Keratinocyte (primary cell): ENCODE data around the gene UBE2N. TPM values are rescaled to one million over a fixed set of nuclear protein-coding genes. Genes with fewer than 3 reads are reported as not detected.

ENCODE experiments used
- DNase-seq: peaks from one replicate; pipeline ENCODE4 v3.0.0-alpha.2; 2011; ENCODE audit warnings: low read depth, missing footprints, low spot score
- FAIRE-seq: peaks from 2 replicates; lab custom pipeline; 2011; peaks lifted over from hg19 to GRCh38; lab: Jason Lieb, UNC
- H2AFZ ChIP-seq: 2 replicates; pipeline ENCODE4 v1.6.0; 2012; ENCODE audit warnings: low read length, control low read depth, inconsistent platforms; ENCODE audit not compliant: control insufficient read depth
- H3K27ac ChIP-seq: 2 replicates; pipeline ENCODE4 v1.5.1; 2011; ENCODE audit warnings: low read length; ENCODE audit not compliant: control insufficient read depth, insufficient read depth
- H3K27me3 ChIP-seq: 3 replicates; pipeline ENCODE4 v1.6.0; 2011; ENCODE audit warnings: low read length; ENCODE audit not compliant: control insufficient read depth, insufficient read depth; ENCODE audit errors: extremely low read depth
- H3K36me3 ChIP-seq, 2 experiments: 2 replicates in 1 of 2; 3 replicates in 1 of 2; pipeline ENCODE4 v1.5.1; 2011; ENCODE audit warnings: low read length in 2 of 2, mild to moderate bottlenecking in 1 of 2; ENCODE audit not compliant: control insufficient read depth in 2 of 2, insufficient read depth in 2 of 2; ENCODE audit errors: extremely low read depth in 1 of 2
- H3K4me1 ChIP-seq: 3 replicates; pipeline ENCODE4 v1.5.1; 2011; ENCODE audit warnings: low read length; ENCODE audit not compliant: control insufficient read depth, insufficient read depth; ENCODE audit errors: extremely low read depth
- H3K4me2 ChIP-seq: 3 replicates; pipeline ENCODE4 v1.6.0; 2011; ENCODE audit warnings: low read depth, low read length; ENCODE audit not compliant: control insufficient read depth, insufficient read depth; ENCODE audit errors: extremely low read depth
- H3K4me3 ChIP-seq, 3 experiments: fragments of 200-600 bp in 1 of 3; sonication (generic) in 1 of 3; 2 replicates in 2 of 3; 3 replicates in 1 of 3; pipeline ENCODE4 v1.5.1; 2011 to 2016; ENCODE audit warnings: low read length in 3 of 3, mild to moderate bottlenecking in 3 of 3, control low read depth in 2 of 3, inconsistent platforms in 1 of 3, low read depth in 1 of 3, mixed read lengths in 1 of 3, mixed run types in 1 of 3, moderate library complexity in 1 of 3; ENCODE audit not compliant: control insufficient read depth in 2 of 3, insufficient read depth in 2 of 3; ENCODE audit errors: extremely low read depth in 1 of 3
- H3K79me2 ChIP-seq: 2 replicates; pipeline ENCODE4 v1.6.0; 2012; ENCODE audit warnings: low read length; ENCODE audit not compliant: control insufficient read depth, insufficient read depth
- H3K9ac ChIP-seq: 3 replicates; pipeline ENCODE4 v1.6.0; 2011; ENCODE audit warnings: low read length; ENCODE audit not compliant: control insufficient read depth, insufficient read depth; ENCODE audit errors: extremely low read depth
- H3K9me1 ChIP-seq: 3 replicates; pipeline ENCODE4 v1.6.0; 2011; ENCODE audit warnings: low read length; ENCODE audit not compliant: control insufficient read depth, insufficient read depth; ENCODE audit errors: extremely low read depth
- H3K9me3 ChIP-seq: 2 replicates; pipeline ENCODE4 v1.5.1; 2012; ENCODE audit warnings: low read depth, low read length; ENCODE audit not compliant: control insufficient read depth
- H4K20me1 ChIP-seq: 3 replicates; pipeline ENCODE4 v1.6.0; 2011; ENCODE audit warnings: low read length; ENCODE audit not compliant: control insufficient read depth, insufficient read depth; ENCODE audit errors: extremely low read depth
- EZH2 ChIP-seq: IDR thresholded peaks from one replicate; pipeline ENCODE4 v1.6.1; 2012; ENCODE audit warnings: inconsistent platforms, mild to moderate bottlenecking, low read length, moderate library complexity
- dilution Hi-C: fragments of 300-500 bp; cut with MboI; formaldehyde crosslinking; loops from one replicate; pipeline ENCODE4 v1.7.0; 2020; ENCODE audit warnings: low sequenced_read_pairs; ENCODE audit not compliant: extremely low pct_ligation_motif_present
- polyA plus RNA-seq, 5 experiments: library from polyadenylated mRNA; depleted of rRNA in 3 of 5; stranded (reverse) in 3 of 5; stranded (forward) in 1 of 5; unstranded in 1 of 5; fragments of >200 nt; gene quantifications; 1 replicate in 1 of 5; 2 replicates in 3 of 5; 3 replicates in 1 of 5; pipeline versions ENCODE4 v1.2.1 to v1.2.3, GENCODE V29; 2011 to 2012; ENCODE audit warnings: missing spikeins in 2 of 5, low read depth in 1 of 5, low replicate concordance in 1 of 5
- TF ChIP-seq, protein P1 (sequence below), 3 experiments: IDR thresholded peaks in 1 of 3; conservative IDR thresholded peaks in 1 of 3; optimal IDR thresholded peaks in 1 of 3; 2 replicates in 2 of 3; 3 replicates in 1 of 3; pipeline versions ENCODE3 to v1.5.1; 2011; ENCODE audit warnings: low read length in 3 of 3, mild to moderate bottlenecking in 3 of 3, moderate library complexity in 2 of 3, control low read depth in 1 of 3, inconsistent platforms in 1 of 3; ENCODE audit not compliant: insufficient read depth in 2 of 3; ENCODE audit errors: extremely low read depth in 1 of 3

UBE2N gene
- polyA plus RNA-seq, 1 donor (not counting 4 experiments of a cell fraction or from before 2014, with no cell fraction given) = 218 TPM

- Histone ChIP-seq H3K4me1 (no peaks in the 10 kb centered on the region), H3K9me3 (no peaks in the 10 kb centered on the region), H3K4me3 (no peak overlapping the region), H3K79me2 (no peaks in the 10 kb centered on the region), H3K36me3 (no peaks in the 10 kb centered on the region), H3K27ac (no peak overlapping the region), H3K9ac (no peak overlapping the region), H3K27me3 (no peaks in the 10 kb centered on the region), H3K9me1 (no peaks in the 10 kb centered on the region), H2AFZ (no peak overlapping the region), H4K20me1 (no peaks in the 10 kb centered on the region), H3K4me2 (no peak overlapping the region)
- no peak for TF ChIP-seq EZH2
- TF ChIP-seq, protein P1, sequence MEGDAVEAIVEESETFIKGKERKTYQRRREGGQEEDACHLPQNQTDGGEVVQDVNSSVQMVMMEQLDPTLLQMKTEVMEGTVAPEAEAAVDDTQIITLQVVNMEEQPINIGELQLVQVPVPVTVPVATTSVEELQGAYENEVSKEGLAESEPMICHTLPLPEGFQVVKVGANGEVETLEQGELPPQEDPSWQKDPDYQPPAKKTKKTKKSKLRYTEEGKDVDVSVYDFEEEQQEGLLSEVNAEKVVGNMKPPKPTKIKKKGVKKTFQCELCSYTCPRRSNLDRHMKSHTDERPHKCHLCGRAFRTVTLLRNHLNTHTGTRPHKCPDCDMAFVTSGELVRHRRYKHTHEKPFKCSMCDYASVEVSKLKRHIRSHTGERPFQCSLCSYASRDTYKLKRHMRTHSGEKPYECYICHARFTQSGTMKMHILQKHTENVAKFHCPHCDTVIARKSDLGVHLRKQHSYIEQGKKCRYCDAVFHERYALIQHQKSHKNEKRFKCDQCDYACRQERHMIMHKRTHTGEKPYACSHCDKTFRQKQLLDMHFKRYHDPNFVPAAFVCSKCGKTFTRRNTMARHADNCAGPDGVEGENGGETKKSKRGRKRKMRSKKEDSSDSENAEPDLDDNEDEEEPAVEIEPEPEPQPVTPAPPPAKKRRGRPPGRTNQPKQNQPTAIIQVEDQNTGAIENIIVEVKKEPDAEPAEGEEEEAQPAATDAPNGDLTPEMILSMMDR (optimal IDR thresholded peaks at IDR 0.05 in 1 of 3, IDR thresholded peaks at IDR 0.05 in 1 of 3, conservative IDR thresholded peaks at IDR 0.05 in 1 of 3; ENCODE audit: extremely low read depth in 1 of 3, insufficient read depth in 2 of 3, low read length in 3 of 3) = no peak
- dilution Hi-C loops = no loop called here
- FAIRE-seq (no peak), DNase-seq (no peak)
These were observed 82.9 kb downstream of the UBE2N start for GRCh38 chr12:93358821-93359220.

GRCh38 chr12:93358058-93358457 is 83.7 kb downstream of the UBE2N start:
- no peaks in the 10 kb centered on the region for H3K36me3 ChIP-seq
- dilution Hi-C loops = no loop called here
- H3K9me3 ChIP-seq = no peaks in the 10 kb centered on the region

More at GRCh38 chr12:93358058-93358457, 83.7 kb downstream of the UBE2N start:
- Histone ChIP-seq H3K79me2 (no peaks in the 10 kb centered on the region), H3K9me1 (no peaks in the 10 kb centered on the region), H3K9ac (no peak overlapping the region), H3K4me1 (no peaks in the 10 kb centered on the region), H4K20me1 (no peaks in the 10 kb centered on the region), H3K4me3 (no peak overlapping the region), H2AFZ (no peak overlapping the region), H3K27ac (no peak overlapping the region), H3K4me2 (no peak overlapping the region), H3K27me3 (no peaks in the 10 kb centered on the region)
- TF ChIP-seq EZH2 = no peak
- TF ChIP-seq, protein P1 (optimal IDR thresholded peaks at IDR 0.05 in 1 of 3, IDR thresholded peaks at IDR 0.05 in 1 of 3, conservative IDR thresholded peaks at IDR 0.05 in 1 of 3; ENCODE audit: extremely low read depth in 1 of 3, insufficient read depth in 2 of 3, low read length in 3 of 3) = no peak
- DNase-seq = no peak
- FAIRE-seq = no peak
